ENCODE measurements around the gene TMEM119. TPM values are rescaled to one million over a fixed set of nuclear protein-coding genes. Genes with fewer than 3 reads are reported as not detected.

TMEM119 gene
- total RNA-seq, 5 donors from 2014 or later (not counting 1 experiment from before 2014, with no cell fraction given): 0.13 to 3.9 (median 0.98) TPM

- Mint-ChIP-seq H3K4me3 (no peak overlapping the region), H3K9me3 (no peaks in the 10 kb centered on the region), H3K36me3 (no peaks in the 10 kb centered on the region), H3K27ac (no peak overlapping the region), H3K4me1 (no peaks in the 10 kb centered on the region), H3K27me3 (no peaks in the 10 kb centered on the region)
- peaks cover 0 to 9% of the 10 kb centered on the region in 2 experiments for H3K27me3 ChIP-seq (replicated peaks in 1 of 2; ENCODE audit: control insufficient read depth in 2 of 2, extremely low read depth in 1 of 2, insufficient read depth in 2 of 2, low read length in 1 of 2)
- 86% methylated on average over 1 of the region's 3 CpGs for WGBS (ENCODE audit: insufficient coverage)
- H3K4me1 ChIP-seq (ENCODE audit: control insufficient read depth in 1 of 2, extremely low read depth in 1 of 2, insufficient read depth in 2 of 2, low read length in 2 of 2): no peaks in the 10 kb centered on the region
- ChIA-PET POLR2A (no interaction called here), CTCF (no interaction called here)
- H3K9me3 ChIP-seq: no peaks in the 10 kb centered on the region
- no peaks in the 10 kb centered on the region for H3K36me3 ChIP-seq (ENCODE audit: control insufficient read depth in 2 of 2, extremely low read depth in 1 of 2, insufficient read depth in 1 of 2, low read length in 1 of 2)
- no peak overlapping the region for H3K27ac ChIP-seq (ENCODE audit: low read length)
- H3K4me3 ChIP-seq (ENCODE audit: control insufficient read depth in 1 of 2, extremely low read depth in 1 of 2, low read length in 1 of 2): no peak overlapping the region
- ATAC-seq (replicated peaks in 1 of 4) (no peak), DNase-seq (no peak)
Observed at GRCh38 chr12:108605000-108605689, 7.3 kb upstream of the TMEM119 start.

GRCh38 chr12:108604208-108604941 is 6.5 kb upstream of the TMEM119 start:
- CTCF ChIA-PET: interaction anchor here in 1 of 2 donors (1.0 kb wide), 1 partner anchor 10 kb away, joined by 3 read pairs; no protein-coding TSS in a partner anchor
- no peak overlapping the region for H3K27ac ChIP-seq (ENCODE audit: low read length)
- WGBS (ENCODE audit: insufficient coverage): 73% methylated on average over 11 of the region's 14 CpGs

GRCh38 chr12:108603743-108604142 is 5.9 kb upstream of the TMEM119 start:
- Mint-ChIP-seq H3K9me3 (no peaks in the 10 kb centered on the region), H3K27me3 (no peaks in the 10 kb centered on the region), H3K36me3 (no peaks in the 10 kb centered on the region), H3K4me1 (no peaks in the 10 kb centered on the region), H3K4me3 (no peak overlapping the region), H3K27ac (peak overlapping the region in 1 of 2 donors; percentile 20)
- ChIA-PET POLR2A (no interaction called here), CTCF (interaction anchor here in 1 of 2 donors (1.0 kb wide), 1 partner anchor 9 kb away, joined by 3 read pairs; no protein-coding TSS in a partner anchor)
- WGBS (ENCODE audit: insufficient coverage): 94% methylated on average over 2 of the region's 4 CpGs
- Histone ChIP-seq H3K9me3 (no peaks in the 10 kb centered on the region), H3K4me1 (ENCODE audit: control insufficient read depth in 1 of 2, extremely low read depth in 1 of 2, insufficient read depth in 2 of 2, low read length in 2 of 2) (no peaks in the 10 kb centered on the region), H3K4me3 (ENCODE audit: control insufficient read depth in 1 of 2, extremely low read depth in 1 of 2, low read length in 1 of 2) (no peak overlapping the region), H3K27ac (ENCODE audit: low read length) (no peak overlapping the region), H3K36me3 (ENCODE audit: control insufficient read depth in 2 of 2, extremely low read depth in 1 of 2, insufficient read depth in 1 of 2, low read length in 1 of 2) (no peaks in the 10 kb centered on the region), H3K27me3 (replicated peaks in 1 of 2; ENCODE audit: control insufficient read depth in 2 of 2, extremely low read depth in 1 of 2, insufficient read depth in 2 of 2, low read length in 1 of 2) (peaks cover 0 to 9% of the 10 kb centered on the region in 2 experiments)
- DNase-seq (no peak), ATAC-seq (replicated peaks in 1 of 4) (no peak)

More at GRCh38 chr12:108604208-108604941, 6.5 kb upstream of the TMEM119 start:
- no peak overlapping the region for H3K4me3 Mint-ChIP-seq
- no peaks in the 10 kb centered on the region for H3K4me1 Mint-ChIP-seq
- POLR2A ChIA-PET: no interaction called here
- Histone ChIP-seq H3K27me3 (replicated peaks in 1 of 2; ENCODE audit: control insufficient read depth in 2 of 2, extremely low read depth in 1 of 2, insufficient read depth in 2 of 2, low read length in 1 of 2) (peaks cover 0 to 9% of the 10 kb centered on the region in 2 experiments), H3K4me1 (ENCODE audit: control insufficient read depth in 1 of 2, extremely low read depth in 1 of 2, insufficient read depth in 2 of 2, low read length in 2 of 2) (no peaks in the 10 kb centered on the region), H3K36me3 (ENCODE audit: control insufficient read depth in 2 of 2, extremely low read depth in 1 of 2, insufficient read depth in 1 of 2, low read length in 1 of 2) (no peaks in the 10 kb centered on the region), H3K4me3 (ENCODE audit: control insufficient read depth in 1 of 2, extremely low read depth in 1 of 2, low read length in 1 of 2) (no peak overlapping the region), H3K9me3 (no peaks in the 10 kb centered on the region)
- no peaks in the 10 kb centered on the region for H3K9me3 Mint-ChIP-seq
- no peak for ATAC-seq (replicated peaks in 1 of 4)
- H3K27ac Mint-ChIP-seq: peak overlapping the region in 1 of 2 donors; percentile 20
- no peaks in the 10 kb centered on the region for H3K27me3 Mint-ChIP-seq
- no peaks in the 10 kb centered on the region for H3K36me3 Mint-ChIP-seq
- DNase-seq: no peak

DNA sequence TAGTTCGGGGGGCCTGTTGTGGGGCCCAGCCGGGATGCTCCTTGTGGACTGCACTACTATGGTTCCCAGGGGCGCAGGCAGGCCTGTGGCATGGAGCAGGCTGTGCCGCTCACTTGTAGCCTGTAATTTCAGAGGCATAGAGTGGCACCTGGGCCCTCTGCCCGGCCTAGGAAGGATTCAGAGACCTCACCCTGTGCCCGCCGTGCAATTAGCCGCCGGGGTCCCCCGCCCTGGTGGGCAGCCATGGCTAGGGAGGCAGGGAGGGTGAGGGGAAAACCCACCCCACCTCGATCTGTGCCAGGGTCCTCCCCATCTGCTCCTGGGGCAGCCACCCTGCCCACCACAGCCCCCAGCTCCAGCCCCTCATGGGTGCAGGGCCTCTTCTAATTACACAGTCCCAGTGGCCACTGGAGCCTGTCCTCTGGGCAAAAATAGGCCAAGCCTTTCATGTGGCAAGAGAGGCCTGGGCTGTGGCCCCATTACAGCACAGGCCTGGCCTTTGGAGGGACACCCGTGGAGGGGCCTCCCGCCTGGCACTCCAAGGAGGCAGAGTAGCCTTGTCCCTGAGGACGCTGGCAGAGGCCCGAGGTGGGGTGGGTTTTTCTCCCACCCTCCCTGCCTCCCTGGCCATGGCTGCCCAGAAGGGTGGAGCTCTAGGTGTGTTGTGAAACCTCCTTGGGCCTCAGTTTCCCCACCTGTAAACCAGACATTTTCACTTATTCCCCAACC is 5.3 kb upstream of the TMEM119 start:
- Histone ChIP-seq H3K9me3 (no peaks in the 10 kb centered on the region), H3K4me1 (ENCODE audit: control insufficient read depth in 1 of 2, extremely low read depth in 1 of 2, insufficient read depth in 2 of 2, low read length in 2 of 2) (no peaks in the 10 kb centered on the region), H3K27ac (ENCODE audit: low read length) (no peak overlapping the region), H3K4me3 (ENCODE audit: control insufficient read depth in 1 of 2, extremely low read depth in 1 of 2, low read length in 1 of 2) (no peak overlapping the region), H3K27me3 (replicated peaks in 1 of 2; ENCODE audit: control insufficient read depth in 2 of 2, extremely low read depth in 1 of 2, insufficient read depth in 2 of 2, low read length in 1 of 2) (peaks cover 0 to 9% of the 10 kb centered on the region in 2 experiments), H3K36me3 (ENCODE audit: control insufficient read depth in 2 of 2, extremely low read depth in 1 of 2, insufficient read depth in 1 of 2, low read length in 1 of 2) (no peaks in the 10 kb centered on the region)
- no peak overlapping the region for H3K4me3 Mint-ChIP-seq
- H3K36me3 Mint-ChIP-seq: no peaks in the 10 kb centered on the region
- 78% methylated on average over 5 of the region's 15 CpGs for WGBS (ENCODE audit: insufficient coverage)
- ChIA-PET POLR2A (no interaction called here), CTCF (no interaction called here)
- ATAC-seq (replicated peaks in 1 of 4): no peak
- no peak for DNase-seq
- H3K27ac Mint-ChIP-seq: no peak overlapping the region
- no peaks in the 10 kb centered on the region for H3K27me3 Mint-ChIP-seq
- H3K9me3 Mint-ChIP-seq: no peaks in the 10 kb centered on the region
- no peaks in the 10 kb centered on the region for H3K4me1 Mint-ChIP-seq

DNA sequence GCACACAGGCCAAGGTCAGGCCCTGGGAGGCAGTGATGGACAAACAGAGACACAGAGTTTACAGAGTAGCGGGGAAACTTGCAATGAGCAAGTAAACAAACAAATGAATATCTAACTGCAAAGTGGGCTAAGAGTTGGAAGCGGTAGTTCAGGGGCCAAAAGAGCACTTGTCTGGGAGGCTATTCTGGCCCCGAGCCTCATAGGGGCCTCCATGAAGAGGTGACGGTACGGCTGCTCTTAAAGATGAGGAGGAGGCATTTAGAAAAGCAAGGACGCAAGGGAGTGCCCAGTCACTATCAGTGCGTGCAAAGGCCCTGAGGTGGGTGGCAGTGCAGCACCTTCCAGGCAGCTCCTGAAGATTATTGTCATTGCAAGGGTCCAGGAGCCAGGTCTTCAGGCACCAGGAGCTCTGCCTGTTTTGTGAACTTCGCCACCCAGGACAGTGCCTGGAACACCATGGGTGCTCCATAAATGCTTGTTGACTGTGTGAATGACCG is 4.4 kb upstream of the TMEM119 start:
- Mint-ChIP-seq H3K4me1 (no peaks in the 10 kb centered on the region), H3K27me3 (no peaks in the 10 kb centered on the region)

DNA sequence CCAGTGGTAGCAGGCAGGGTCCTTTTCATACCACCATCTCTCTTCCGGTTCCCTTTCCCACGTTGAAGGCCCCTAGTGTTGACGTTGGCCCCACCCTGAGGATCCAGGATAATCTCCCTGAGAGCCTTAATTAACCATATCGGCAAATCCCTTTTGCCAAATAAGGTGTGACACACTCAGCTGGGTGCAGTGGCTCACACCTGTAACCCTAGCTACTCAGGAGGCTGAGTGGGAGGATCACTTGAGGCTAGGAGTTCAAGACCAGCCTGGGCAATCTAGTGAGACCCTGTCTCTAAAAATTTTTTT is 2.8 kb upstream of the TMEM119 start:
- H3K27ac Mint-ChIP-seq: no peak overlapping the region
- H3K4me3 ChIP-seq (ENCODE audit: control insufficient read depth in 1 of 2, extremely low read depth in 1 of 2, low read length in 1 of 2): no peak overlapping the region
- H3K9me3 Mint-ChIP-seq: no peaks in the 10 kb centered on the region
- DNase-seq (no peak), ATAC-seq (replicated peaks in 1 of 4) (no peak)
- WGBS (ENCODE audit: insufficient coverage): 58% methylated on average over 3 of the region's 4 CpGs
- H3K9me3 ChIP-seq: no peaks in the 10 kb centered on the region
- H3K27me3 ChIP-seq (replicated peaks in 1 of 2; ENCODE audit: control insufficient read depth in 2 of 2, extremely low read depth in 1 of 2, insufficient read depth in 2 of 2, low read length in 1 of 2): peaks cover 0 to 5% of the 10 kb centered on the region in 2 experiments
- no peak overlapping the region for H3K4me3 Mint-ChIP-seq
- ChIA-PET CTCF (interaction anchor here in 1 of 2 donors (0.5 kb wide), 1 partner anchor 249 kb away, joined by 3 read pairs; no protein-coding TSS in a partner anchor), POLR2A (interaction anchor here in 1 of 2 donors (0.7 kb wide), 1 partner anchor 46 kb away, joined by 3 read pairs; no protein-coding TSS in a partner anchor)
- no peaks in the 10 kb centered on the region for H3K4me1 Mint-ChIP-seq
- H3K27ac ChIP-seq (ENCODE audit: low read length): no peak overlapping the region
- H3K27me3 Mint-ChIP-seq: no peaks in the 10 kb centered on the region
- H3K36me3 ChIP-seq (ENCODE audit: control insufficient read depth in 2 of 2, extremely low read depth in 1 of 2, insufficient read depth in 1 of 2, low read length in 1 of 2): no peaks in the 10 kb centered on the region
- no peaks in the 10 kb centered on the region for H3K4me1 ChIP-seq (ENCODE audit: control insufficient read depth in 1 of 2, extremely low read depth in 1 of 2, insufficient read depth in 2 of 2, low read length in 2 of 2)
- H3K36me3 Mint-ChIP-seq: no peaks in the 10 kb centered on the region

More for the DNA sequence above, 4.4 kb upstream of the TMEM119 start:
- CTCF ChIA-PET: no interaction called here
- Mint-ChIP-seq H3K27ac (peak overlapping the region in 1 of 2 donors; percentile 35), H3K36me3 (no peaks in the 10 kb centered on the region), H3K4me3 (no peak overlapping the region), H3K9me3 (no peaks in the 10 kb centered on the region)
- Histone ChIP-seq H3K36me3 (ENCODE audit: control insufficient read depth in 2 of 2, extremely low read depth in 1 of 2, insufficient read depth in 1 of 2, low read length in 1 of 2) (no peaks in the 10 kb centered on the region), H3K4me3 (ENCODE audit: control insufficient read depth in 1 of 2, extremely low read depth in 1 of 2, low read length in 1 of 2) (no peak overlapping the region), H3K27ac (ENCODE audit: low read length) (no peak overlapping the region), H3K4me1 (ENCODE audit: control insufficient read depth in 1 of 2, extremely low read depth in 1 of 2, insufficient read depth in 2 of 2, low read length in 2 of 2) (no peaks in the 10 kb centered on the region), H3K27me3 (replicated peaks in 1 of 2; ENCODE audit: control insufficient read depth in 2 of 2, extremely low read depth in 1 of 2, insufficient read depth in 2 of 2, low read length in 1 of 2) (peaks cover 0 to 5% of the 10 kb centered on the region in 2 experiments), H3K9me3 (no peaks in the 10 kb centered on the region)
- ATAC-seq (replicated peaks in 1 of 4): no peak
- DNase-seq: no peak
- POLR2A ChIA-PET: no interaction called here
- WGBS (ENCODE audit: insufficient coverage): 95% methylated on average over 7 of the region's 9 CpGs

Data from T-cell (primary cell).